Amniotic stem cell (primary cell): Measurements from ENCODE around the gene FRS3.
A peak's percentile ranks its signal among the peaks of the same experiment; 100 is the strongest.
"Not testable (repeated sequence)": the region's sequence is repeated elsewhere in the genome, so short reads cannot be mapped to it uniquely, and the experiment has no call there.

Source experiments
- DNase-seq: peaks from one replicate; lab custom pipeline; 2025; lab: John Stamatoyannopoulos, UW

FRS3 gene

GRCh38 chr6:41779788-41780550 lies at the start of gene FRS3:
Gene FRS3, minus strand, starts transcription at chr6:41779900. Its CDS starts 2,913 bp downstream, at chr6:41776987.
- peak; percentile 57 for DNase-seq

GRCh38 chr6:41826343-41827022 lies 46.8 kb upstream of the FRS3 start:
- DNase-seq: no peak

GRCh38 chr6:41824571-41825569 lies 45.2 kb upstream of the FRS3 start:
- no peak for DNase-seq

GRCh38 chr6:41823178-41823577 lies 43.5 kb upstream of the FRS3 start:
- no peak for DNase-seq

GRCh38 chr6:41822021-41822420 lies 42.3 kb upstream of the FRS3 start:
- DNase-seq: no peak

GRCh38 chr6:41821266-41821665 lies 41.6 kb upstream of the FRS3 start:
- DNase-seq: no peak

GRCh38 chr6:41818271-41819054 lies 38.8 kb upstream of the FRS3 start:
- DNase-seq: no peak

- DNase-seq: no peak
These were observed 35.9 kb upstream of the FRS3 start for GRCh38 chr6:41815587-41815986.

- DNase-seq: no peak
These were observed 34.9 kb upstream of the FRS3 start for GRCh38 chr6:41814629-41815028.

GRCh38 chr6:41813956-41814355 lies 34.3 kb upstream of the FRS3 start:
- DNase-seq: no peak

GRCh38 chr6:41813469-41813868 lies 33.8 kb upstream of the FRS3 start:
- DNase-seq: no peak

GRCh38 chr6:41811946-41812345 lies 32.2 kb upstream of the FRS3 start:
- DNase-seq: not testable (repeated sequence)

- DNase-seq: no peak
These were observed 31.4 kb upstream of the FRS3 start for GRCh38 chr6:41811095-41811494.

GRCh38 chr6:41805830-41806774 lies 26.4 kb upstream of the FRS3 start:
- no peak for DNase-seq

GRCh38 chr6:41801380-41801779 lies 21.7 kb upstream of the FRS3 start:
- no peak for DNase-seq

- DNase-seq: no peak
These were observed 19.8 kb upstream of the FRS3 start for GRCh38 chr6:41799559-41799911.

GRCh38 chr6:41798901-41799558 lies 19.3 kb upstream of the FRS3 start:
- DNase-seq: no peak

- no peak for DNase-seq
These were observed 16.8 kb upstream of the FRS3 start for GRCh38 chr6:41796474-41796873.

GRCh38 chr6:41791984-41792383 lies 12.3 kb upstream of the FRS3 start:
- DNase-seq: no peak

- no peak for DNase-seq
These were observed 11.6 kb upstream of the FRS3 start for GRCh38 chr6:41791305-41791704.
